ENCODE results near the gene ANAPC5.
"Not testable (repeated sequence)": the region's sequence is repeated elsewhere in the genome, so short reads cannot be mapped to it uniquely, and the experiment has no call there.

ANAPC5 gene

GRCh38 chr12:121376754-121377697, 24.8 kb upstream of the ANAPC5 start:
- no peak for TF ChIP-seq CTCF (IDR thresholded peaks at IDR 0.05; ENCODE audit: low read length, missing control alignments)
- no peak for DNase-seq (ENCODE audit: low read depth)
- H3K4me3 ChIP-seq (replicated peaks; ENCODE audit: low read depth, low read length) = no peak overlapping the region

GRCh38 chr12:121374945-121375584, 22.9 kb upstream of the ANAPC5 start:
- not testable (repeated sequence) for H3K4me3 ChIP-seq (replicated peaks; ENCODE audit: low read depth, low read length); DNase-seq (ENCODE audit: low read depth)

- H3K4me3 ChIP-seq (replicated peaks; ENCODE audit: low read depth, low read length); DNase-seq (ENCODE audit: low read depth): not testable (repeated sequence)
Measured at GRCh38 chr12:121374336-121374735, 22.1 kb upstream of the ANAPC5 start.

GRCh38 chr12:121373755-121374154, 21.5 kb upstream of the ANAPC5 start:
- TF ChIP-seq CTCF (IDR thresholded peaks at IDR 0.05; ENCODE audit: low read length, missing control alignments) = no peak
- H3K4me3 ChIP-seq (replicated peaks; ENCODE audit: low read depth, low read length) = no peak overlapping the region
- DNase-seq (ENCODE audit: low read depth) = no peak

GRCh38 chr12:121371404-121371803, 19.2 kb upstream of the ANAPC5 start:
- DNase-seq (ENCODE audit: low read depth) = no peak
- no peak for TF ChIP-seq CTCF (IDR thresholded peaks at IDR 0.05; ENCODE audit: low read length, missing control alignments)
- H3K4me3 ChIP-seq (replicated peaks; ENCODE audit: low read depth, low read length) = no peak overlapping the region

- H3K4me3 ChIP-seq (replicated peaks; ENCODE audit: low read depth, low read length) = no peak overlapping the region
- TF ChIP-seq CTCF (IDR thresholded peaks at IDR 0.05; ENCODE audit: low read length, missing control alignments) = no peak
- no peak for DNase-seq (ENCODE audit: low read depth)
Measured at GRCh38 chr12:121366063-121366459, 13.8 kb upstream of the ANAPC5 start.

GRCh38 chr12:121365416-121366062, 13.3 kb upstream of the ANAPC5 start:
- H3K4me3 ChIP-seq (replicated peaks; ENCODE audit: low read depth, low read length) = no peak overlapping the region
- DNase-seq (ENCODE audit: low read depth) = no peak
- TF ChIP-seq CTCF (IDR thresholded peaks at IDR 0.05; ENCODE audit: low read length, missing control alignments) = no peak

Measured in fibroblast of pulmonary artery (primary cell).